Endometrium (tissue), 2 donors: ENCODE measurements around the gene ANKRD31.

Source experiments
- FAIRE-seq: peaks from 2 replicates; lab custom pipeline; 2012; peaks lifted over from hg19 to GRCh38; lab: Jason Lieb, UNC
- donor health status: control.
- donor health status: control.

ANKRD31 gene

DNA sequence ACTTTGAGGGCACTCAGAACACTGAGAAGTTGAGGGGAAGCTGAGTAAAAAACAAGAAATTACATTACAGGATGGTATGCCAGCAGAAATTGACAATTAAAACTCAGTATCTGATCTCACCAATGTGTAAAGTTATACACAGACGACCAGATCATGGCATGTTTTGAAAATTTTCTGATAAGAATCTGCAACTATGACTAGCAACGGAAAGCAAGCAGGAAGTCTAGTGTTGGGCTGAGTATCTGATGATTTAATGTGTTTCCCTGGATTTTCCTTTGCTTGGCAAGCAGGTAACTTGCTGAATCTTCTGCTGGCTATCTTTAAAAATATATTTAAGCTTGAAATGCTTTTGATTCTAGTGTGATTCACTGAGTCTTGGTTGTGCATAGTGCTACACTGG, 179.1 kb downstream of the ANKRD31 start:
- FAIRE-seq, result no peak

DNA sequence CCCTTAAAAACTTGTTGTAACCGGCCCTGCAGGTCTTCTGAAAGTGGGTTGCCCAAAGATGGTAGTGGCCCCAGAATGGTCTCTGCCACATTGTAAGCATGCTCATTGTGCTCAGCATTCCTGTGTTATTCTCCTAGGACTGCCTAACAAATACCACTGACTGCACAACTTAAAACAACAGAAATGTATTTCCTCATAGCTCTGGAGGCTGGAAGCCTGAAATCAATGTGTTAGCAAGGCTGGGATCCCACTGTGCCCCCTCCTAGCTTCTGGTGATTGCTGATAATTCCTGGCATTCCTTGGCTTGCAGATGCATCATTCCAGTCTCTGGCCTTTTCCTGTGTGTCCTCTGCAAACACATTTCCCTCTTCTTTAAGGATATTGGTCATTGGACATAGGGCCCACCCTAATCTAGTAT, 180.9 kb downstream of the ANKRD31 start:
- FAIRE-seq, result no peak

DNA sequence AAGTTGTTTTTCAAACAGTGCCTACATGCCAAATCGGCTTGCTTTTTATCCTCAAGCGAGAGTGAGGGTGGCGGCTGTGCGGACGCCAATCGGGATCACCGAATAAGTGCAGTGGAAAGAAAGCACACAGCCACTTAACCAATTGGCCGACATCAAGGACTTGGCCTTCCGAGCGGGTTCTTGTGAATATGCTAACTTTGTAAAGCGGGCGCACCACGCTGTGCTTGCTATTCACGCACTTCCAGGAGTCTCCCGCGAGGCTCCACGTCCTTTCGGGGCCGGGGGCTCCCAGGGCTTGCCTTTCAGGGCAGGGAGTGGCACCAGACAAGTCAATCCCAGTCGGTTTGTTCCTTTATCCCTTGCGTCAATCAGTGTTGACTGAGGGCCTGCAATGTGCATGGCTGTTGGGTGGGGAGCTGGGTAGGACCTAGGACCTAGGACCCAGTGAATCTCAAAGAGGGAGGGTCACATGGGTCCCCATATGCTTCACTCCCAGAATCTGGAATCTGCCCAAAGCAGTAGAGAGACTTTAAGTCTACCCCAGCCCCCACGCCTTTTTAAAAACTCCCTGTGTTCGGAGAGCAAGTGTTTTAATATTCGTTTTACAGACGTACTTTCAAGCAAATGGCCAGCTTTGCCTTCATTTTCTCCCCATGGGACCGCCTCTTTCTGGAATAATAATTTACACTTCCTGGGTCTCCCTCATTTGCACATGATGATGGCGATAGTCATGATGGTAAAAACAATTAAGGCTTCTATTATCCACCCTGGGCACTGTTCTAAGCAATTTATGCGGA, 182.3 kb downstream of the ANKRD31 start:
- no peak for FAIRE-seq

DNA sequence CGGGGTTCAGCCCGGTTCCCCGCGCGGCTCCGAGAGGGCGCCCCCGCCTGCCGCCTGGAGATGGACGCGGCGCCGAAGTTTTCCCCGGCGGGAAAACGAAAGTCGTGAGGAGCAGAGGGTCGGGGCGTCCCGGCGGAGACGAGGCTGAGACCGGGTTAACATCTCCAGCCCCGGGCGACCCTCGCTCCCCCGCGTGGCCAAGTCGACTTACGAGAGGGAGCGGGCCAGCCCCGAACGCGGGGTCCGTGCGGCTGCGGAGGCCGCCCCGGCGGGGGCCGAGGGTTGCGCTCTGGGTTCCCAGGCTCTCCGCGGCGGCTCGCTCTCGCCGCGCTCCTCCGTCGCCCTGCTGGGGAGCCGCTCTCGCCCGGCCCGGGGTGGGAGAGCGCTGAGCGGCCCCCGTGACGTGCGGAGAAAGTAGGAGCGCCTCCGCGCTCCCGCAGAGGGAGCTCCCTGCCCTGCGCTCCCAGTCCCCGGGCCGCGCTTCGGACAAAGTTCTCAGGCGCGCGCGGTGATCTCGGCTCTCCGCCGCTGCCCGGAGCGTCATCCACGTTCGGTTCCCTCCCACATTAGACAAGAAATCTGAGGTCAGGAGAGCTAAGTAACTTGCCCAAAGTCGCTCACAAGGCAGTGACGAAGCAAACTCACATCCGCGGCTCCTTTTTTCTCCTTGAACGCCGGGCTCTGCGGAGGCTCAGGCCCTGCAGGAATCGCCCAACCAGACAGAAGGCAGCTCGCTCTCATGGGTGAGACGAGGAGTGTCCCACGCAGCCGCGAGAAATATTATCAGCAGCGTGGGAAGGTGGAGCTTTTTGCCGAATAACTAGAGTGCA, 183.2 kb downstream of the ANKRD31 start:
- no peak for FAIRE-seq

DNA sequence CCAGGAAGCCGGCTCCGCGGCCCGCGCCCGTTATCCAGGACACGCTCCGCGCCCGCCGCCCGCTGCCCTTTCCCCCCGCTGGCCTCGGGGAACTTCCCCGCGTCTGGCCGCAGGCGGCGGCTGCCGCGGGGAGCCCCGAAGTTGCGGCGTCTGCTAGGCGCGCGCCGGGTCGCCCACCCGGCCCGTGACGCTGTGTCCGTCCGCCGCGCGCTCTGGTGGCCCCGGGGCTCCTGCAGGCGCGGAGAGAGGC, 183.7 kb downstream of the ANKRD31 start:
- no peak for FAIRE-seq

DNA sequence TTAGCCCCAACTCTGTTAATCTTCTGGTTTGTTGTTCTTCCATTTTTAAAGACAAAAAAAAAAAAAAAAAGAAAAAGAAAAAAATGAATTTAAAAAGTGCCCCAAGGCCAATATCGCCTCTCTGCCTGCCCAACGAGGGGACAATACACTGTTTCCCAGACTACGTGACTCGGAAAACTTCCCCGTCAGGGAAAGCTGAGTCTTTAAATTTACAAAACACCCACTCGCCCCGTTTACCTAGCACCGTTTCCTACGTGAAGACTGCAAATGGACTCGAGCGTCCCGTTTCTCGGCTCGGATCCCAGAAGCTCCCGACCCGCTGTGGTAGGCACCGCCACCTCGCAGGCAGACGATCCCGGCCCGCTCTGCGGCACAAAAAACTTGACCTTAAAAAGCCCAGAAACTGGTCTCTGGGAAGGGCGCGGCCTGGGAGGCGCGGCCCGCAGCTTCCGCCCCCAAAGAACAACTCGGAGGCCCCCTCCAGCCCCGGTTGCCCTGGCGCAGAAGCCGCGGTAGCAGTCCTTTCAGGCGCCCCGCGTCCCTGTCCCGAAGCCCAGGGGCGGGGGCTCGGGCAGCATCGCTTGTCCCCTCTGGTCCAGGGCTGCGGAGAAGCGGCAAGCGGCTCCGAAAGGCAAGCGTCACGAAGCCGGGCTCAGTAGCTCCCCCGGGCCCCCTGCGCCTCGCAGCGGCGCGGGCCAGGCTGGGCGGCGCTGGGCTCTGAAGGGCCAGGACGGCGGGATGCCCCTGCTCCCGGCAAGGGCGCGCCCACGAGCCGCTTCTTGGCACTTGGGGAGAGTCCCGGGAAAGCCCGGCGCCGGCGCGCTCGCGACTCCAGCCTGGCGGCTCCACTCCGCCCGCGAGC, 184.3 kb downstream of the ANKRD31 start, which contains the start of gene GCNT4:
Gene GCNT4, minus strand, starts transcription at position 367 of the 862 bp plus-strand sequence. CDS start 22,521 bp downstream, outside the sequence.
- no peak for FAIRE-seq

DNA sequence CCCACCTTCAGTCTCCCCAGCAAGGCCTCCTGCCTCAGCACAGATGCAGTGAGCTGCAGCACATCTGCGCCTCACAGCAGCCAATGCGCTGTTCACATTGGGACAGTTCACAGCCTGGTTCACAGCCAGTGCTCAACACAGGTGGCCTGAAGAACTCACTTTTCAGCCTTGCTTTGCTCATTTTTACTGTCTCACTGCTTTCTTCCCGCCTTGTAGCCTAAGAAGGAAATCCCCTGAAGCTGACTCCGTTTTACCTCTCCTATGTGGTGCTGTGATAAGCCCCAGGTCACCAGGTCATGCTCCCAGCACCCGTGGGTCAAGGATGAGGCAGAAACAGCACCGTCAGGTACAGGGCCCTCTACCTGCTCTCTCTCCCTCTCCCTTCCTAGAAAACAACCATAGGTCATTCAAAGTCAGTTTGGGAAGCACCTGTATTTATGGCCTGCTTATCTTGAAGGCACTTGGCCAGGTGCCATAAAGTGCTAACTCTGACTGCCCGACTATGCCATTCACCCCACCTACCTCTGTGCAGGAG, 185.4 kb downstream of the ANKRD31 start:
- FAIRE-seq, result no peak

DNA sequence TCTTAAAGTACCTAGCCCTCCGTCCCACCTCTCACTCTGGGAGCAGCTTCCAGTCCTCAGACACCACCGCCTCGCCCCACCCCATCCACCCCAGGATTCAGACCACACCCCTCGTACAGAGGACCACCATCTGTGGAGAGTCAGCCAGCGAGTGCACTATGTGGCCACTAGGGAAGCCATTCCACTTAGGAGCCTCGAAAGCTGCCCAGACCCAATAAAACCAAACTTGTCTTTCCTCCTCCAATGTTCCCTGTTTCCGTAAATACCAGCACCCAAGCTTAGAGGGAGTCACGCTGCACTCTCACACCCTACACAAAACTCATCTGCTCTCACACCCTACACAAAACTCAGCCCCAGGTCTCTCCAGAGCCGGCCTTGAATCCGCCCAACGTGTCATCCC, 186.3 kb downstream of the ANKRD31 start:
- no peak for FAIRE-seq

DNA sequence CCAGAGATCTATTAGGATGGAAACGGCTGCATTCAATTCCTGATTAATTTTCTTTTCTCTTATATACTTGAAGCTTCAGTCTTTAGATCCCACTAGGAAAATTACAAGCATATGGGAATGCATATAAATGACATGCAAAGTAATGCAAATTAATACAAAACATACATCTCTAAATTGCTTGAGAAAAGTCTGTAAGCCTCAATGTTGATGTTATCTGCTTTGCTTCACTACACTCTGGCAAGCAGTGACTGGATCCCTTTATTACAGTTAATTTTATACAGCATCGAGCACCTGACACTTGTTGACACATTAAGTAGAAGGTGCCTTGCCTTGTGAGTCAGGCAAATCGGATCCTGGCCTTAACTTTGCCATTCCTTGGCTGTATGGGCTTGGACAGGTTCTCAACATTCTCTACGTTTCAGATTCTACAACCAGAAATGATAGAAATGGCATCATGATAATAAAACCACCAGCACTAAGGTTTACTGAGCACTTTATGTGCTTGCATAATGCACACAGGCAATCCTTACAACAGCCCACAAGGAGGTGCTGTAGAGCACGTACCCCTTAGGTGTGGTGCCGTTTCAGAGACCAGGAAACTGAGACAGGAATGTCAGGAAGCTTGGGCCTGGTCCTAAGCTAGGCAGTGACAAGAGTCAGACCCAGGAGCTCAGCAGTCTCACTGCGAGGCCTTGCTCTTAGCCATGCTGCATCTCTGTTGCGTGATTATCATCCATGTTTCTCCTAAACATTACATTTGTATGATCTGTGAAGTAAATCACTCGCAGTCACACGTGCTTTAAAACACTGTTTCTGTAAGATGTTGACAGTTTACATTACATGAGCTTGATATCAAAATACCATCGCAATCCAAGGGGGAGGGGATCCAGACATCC, 187.0 kb downstream of the ANKRD31 start:
- FAIRE-seq, result no peak

DNA sequence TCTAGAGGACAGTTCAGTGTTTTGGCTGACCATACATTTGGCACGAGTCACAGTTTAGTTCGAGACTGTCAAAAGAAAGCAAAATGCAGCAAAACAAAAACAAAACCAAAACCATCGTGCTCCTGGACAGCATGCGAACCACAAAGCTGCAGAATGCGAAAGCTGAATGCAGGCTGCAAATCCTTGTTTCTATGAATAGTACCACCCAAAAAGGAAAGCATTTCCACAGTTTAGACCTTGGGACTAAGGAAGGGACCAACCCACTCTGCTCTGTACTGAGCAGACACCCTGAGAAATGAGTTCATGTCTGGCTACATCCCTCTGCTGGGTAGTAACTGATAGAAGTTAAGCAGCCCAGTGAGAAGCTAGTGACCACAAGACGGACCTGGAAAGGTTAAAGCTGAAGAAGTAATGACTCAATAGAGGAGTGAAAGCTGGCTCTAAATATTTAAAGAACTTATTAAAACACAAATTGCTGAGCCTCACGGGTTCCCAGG, 188.2 kb downstream of the ANKRD31 start:
- FAIRE-seq, result no peak

DNA sequence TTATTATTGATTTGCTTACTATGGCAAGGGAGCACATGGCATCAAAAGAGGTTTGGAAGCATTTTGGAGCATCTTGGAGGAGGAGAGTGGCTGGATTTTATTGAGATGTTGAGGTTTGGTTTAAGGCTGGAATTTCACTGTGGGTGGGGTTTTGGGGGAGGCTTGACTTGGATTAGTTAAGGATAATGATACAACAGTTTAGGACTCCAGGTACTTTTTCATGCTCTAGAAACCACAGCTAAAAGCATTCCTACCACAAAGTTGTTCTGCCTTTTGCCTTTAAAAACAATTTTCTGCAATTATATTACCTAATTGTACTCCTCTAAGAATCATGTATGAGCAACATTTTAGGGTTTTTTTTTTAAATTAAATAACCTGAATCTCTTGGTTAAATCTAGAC, 189.3 kb downstream of the ANKRD31 start:
- FAIRE-seq, result no peak

DNA sequence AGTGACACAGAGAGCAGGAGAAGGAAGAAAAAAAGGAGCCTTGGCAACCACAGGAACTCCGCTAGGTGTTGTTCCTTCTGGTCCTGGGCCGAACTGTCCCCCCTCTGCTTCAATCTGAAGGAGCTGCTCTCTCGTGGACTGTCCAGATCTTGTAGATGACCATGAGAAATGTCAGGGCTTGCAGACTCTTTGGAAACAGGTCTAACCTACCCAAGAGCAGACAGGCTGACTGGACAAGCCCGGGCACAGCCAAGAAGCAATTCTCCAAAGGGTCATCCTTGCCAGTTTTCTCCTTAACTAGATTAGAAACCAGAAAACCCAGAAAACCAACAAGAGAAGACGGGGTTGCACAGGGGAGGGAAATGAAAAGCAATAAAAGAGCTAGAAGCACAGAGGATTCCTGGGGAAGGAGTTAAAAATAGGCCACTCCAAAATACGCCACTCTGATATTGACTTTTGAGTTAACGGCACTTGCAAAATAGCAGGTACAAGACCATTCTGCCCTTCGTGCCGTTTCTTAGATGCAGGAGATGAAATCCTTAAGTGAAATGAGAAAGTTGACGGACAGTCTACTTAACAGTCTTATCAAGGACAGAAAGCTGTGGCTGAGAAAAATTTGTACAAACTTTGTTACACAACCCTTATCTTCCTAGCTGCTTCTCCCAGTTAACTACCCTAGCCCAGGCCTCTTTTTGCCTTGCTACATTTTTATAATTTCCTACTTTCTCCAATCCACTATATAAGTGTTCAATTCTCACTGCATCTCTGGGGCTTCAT, 190.1 kb downstream of the ANKRD31 start:
- no peak for FAIRE-seq

DNA sequence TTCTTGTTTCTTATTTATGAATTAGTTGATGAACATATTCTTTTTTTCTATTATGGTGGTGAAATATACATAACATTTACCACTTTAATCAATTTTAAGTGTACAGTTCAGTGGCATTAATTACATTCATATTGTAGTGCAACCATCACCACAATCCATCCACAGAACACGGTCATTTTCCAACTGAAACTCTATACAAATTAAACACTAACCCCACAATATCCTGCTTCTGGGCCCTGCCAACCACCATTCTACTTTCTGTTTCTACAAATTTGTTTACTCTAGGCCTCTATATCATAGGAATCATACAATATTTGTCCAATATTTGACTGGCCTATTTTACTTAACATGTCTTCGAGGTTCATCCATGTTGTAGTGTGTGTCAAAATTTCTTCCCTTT, 191.6 kb downstream of the ANKRD31 start:
- no peak for FAIRE-seq

DNA sequence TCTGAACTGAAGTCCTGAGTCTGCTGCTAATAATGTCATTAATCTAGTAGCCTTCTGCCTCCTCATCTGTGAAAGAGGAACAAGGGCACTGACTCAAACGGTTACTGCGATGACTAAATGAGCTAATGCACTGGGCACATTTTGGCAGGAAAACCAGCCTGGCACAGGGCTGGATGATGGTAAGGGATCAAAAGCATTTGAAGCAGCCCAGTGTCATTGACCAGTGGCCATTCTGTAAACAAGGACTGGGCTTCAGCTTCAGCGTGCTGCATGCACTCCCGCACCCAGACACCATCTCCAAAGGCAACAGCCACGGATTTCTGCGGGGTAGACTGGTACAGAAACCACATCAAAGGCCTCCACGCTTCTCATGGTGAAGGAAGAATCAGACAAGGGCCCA, 192.3 kb downstream of the ANKRD31 start:
- no peak for FAIRE-seq

DNA sequence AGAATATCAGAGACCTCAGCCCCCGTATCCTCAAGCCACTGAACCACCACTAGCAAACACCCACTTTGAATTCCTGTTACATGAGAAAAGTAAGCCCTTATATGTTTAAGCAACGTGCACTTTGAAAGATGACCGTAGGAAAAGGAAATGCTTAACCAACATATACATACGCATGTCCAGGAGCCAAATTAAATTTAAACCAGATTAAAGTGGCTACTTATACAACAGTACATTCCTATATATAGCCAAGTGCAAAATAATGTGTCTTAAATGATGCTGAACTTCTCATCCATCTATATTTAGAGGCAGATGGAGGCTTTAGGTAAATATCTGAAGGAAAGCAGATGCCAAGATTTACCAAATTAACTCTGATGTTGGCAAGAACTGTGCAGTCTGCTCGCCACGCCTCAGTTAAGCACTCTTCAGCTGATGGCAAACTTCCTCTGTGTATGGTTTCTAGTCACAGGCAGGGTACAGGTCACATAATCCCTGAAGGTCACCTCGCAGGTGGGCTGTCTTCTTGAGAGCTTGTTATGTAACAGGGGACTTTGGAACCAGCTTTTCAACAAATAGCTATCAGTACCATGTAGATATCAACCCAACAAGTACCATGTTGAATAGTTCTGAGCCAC, 192.9 kb downstream of the ANKRD31 start:
- FAIRE-seq, result no peak

DNA sequence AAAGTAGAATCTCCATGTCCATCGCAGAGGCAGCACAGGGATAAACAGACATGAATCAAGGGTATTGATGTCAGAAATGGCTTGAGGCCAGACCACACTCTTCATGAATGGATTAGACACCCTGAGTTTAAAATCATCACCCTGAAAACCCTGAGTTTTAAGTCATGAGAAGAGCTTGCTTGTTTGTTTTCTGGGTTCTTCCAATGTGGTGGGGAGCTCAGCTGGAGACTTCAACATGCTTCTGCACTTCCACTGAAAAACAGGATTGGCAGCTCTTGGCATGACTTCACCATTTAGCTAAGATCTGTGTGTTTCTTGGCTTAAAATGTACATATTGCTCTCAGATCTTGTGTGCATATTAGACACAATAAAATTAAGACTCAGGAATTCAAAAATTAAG, 194.2 kb downstream of the ANKRD31 start:
- FAIRE-seq, result no peak

DNA sequence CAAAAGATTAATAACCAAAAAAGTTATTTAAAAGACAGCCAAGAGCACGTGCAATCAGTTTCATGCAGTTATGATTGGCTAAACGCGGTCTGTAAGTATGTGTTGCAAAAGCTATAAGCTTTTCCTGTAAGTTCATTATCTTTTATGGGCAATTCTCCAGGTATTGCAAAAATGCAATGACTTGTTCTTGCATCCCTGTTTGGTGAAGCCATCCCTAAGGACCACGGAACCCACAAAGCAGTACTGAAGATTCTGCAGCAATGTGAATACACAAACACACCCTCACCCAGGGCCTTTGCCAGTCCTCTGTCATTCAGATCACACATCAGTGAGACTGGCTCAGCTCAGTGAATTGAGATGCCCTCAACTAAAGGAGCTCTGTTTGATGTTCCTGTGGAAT, 195.7 kb downstream of the ANKRD31 start:
- FAIRE-seq, result no peak

DNA sequence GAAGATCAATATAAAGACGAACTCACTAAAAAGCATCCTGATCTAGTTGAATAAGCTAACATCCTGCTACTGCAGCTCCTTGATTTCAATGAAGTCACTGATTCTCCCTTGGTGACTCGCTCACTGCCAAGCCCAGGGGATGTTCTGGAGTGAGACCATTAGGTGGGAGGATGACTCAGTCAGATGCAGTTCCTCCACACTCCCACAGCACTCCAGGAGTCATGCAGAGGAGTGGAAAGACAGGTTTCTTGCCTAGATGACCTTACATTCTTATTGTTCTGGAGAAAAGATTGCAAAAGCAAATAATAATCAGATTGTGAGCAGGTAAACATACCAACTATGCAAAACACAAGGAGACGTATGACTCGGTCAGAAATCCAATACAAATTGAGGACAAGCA, 199.6 kb downstream of the ANKRD31 start:
- no peak for FAIRE-seq

DNA sequence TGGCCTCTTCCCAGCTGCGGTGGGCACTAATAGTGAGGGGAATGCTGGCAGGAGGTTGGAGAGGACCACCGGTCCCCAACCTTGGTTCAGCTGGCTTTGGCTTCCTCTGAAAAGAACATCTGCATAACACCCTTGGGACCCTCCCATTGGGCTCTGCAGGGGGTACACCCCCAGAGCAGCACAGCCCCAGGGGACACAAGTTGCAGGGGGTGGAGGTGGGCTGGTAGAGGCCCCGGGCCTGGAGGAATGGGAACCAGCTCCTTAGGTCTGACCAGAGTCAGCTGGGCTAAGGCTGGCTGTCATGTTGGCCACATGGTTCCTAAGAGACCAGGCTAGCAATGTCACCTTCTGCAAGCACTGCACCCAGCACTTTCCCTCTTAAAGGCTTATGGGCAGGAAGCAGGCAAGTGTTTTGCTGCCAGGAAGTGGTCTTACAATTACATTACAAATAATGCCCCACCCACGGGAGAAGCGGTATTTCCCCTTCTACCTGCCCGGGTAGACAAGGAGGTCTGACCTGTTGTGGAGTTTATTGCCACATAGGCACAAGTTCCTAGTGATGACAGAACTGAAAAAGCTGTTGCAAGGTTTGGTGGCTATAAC, 202.4 kb downstream of the ANKRD31 start:
- FAIRE-seq, result no peak
